ENCODE results near the gene ZNF425. TPM values are rescaled to one million over a fixed set of nuclear protein-coding genes. Genes with fewer than 3 reads are reported as not detected.
"Not testable (repeated sequence)": the region's sequence is repeated elsewhere in the genome, so short reads cannot be mapped to it uniquely, and the experiment has no call there.

The ZNF425 gene
- total RNA-seq, 1 experiment from 2014 or later: 3.0 TPM

DNA sequence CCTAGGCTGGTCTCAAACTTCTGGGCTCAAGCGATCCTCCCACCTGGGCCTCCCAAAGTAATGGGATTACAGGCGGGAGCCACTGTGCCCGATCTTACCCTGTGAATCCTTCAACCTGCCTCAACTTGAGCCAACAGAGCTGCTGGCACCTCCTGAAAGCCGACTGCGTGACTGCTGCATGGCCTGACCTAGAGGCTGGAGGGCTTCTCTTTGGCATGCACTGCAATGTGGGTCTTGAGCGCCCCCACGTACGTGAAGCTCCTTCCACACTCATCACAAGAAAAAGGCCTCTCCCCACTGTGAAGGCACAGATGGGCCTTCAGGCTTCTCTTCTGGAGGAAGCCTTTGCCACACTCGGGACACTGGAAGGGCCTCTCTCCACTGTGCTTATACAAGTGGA is 22.7 kb downstream of the ZNF425 start:
- Histone ChIP-seq H3K36me3 (replicated peaks; ENCODE audit: control insufficient read depth, insufficient read depth, low read length) (no peaks in the 10 kb centered on the region), H3K27me3 (ENCODE audit: control insufficient read depth, insufficient read depth, low read length) (no peaks in the 10 kb centered on the region), H3K4me3 (ENCODE audit: insufficient read depth, low read depth, low read length) (no peak overlapping the region)
- peak; percentile 43 for DNase-seq

DNA sequence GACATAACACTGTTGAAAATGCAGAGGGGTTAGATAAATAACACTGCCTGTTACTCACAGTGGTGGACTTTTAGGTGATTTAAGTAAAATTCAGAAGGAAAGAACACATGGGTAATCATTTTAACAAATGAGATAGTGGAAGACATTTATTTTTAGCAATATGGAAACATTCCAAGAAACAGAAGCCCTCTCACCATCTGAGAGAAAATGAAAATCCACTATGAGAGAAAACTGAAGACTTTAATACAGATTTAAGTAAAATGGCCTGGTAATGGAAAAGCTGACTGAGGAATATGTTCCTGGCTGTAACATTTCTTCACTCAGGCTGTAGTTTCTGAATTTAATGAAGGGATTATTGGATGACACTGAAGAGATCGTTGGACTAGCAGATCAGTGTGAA is 23.5 kb downstream of the ZNF425 start:
- H3K27me3 ChIP-seq (ENCODE audit: control insufficient read depth, insufficient read depth, low read length): no peaks in the 10 kb centered on the region
- H3K4me3 ChIP-seq (ENCODE audit: insufficient read depth, low read depth, low read length): no peak overlapping the region
- DNase-seq: no peak
- no peaks in the 10 kb centered on the region for H3K36me3 ChIP-seq (replicated peaks; ENCODE audit: control insufficient read depth, insufficient read depth, low read length)

- H3K36me3 ChIP-seq (replicated peaks; ENCODE audit: control insufficient read depth, insufficient read depth, low read length): no peaks in the 10 kb centered on the region
- no peak for DNase-seq
- no peaks in the 10 kb centered on the region for H3K27me3 ChIP-seq (ENCODE audit: control insufficient read depth, insufficient read depth, low read length)
- H3K4me3 ChIP-seq (ENCODE audit: insufficient read depth, low read depth, low read length): no peak overlapping the region
Measured at GRCh38 chr7:149100821-149101220, 25.3 kb downstream of the ZNF425 start.

- DNase-seq: no peak
- no peak overlapping the region for H3K4me3 ChIP-seq (ENCODE audit: insufficient read depth, low read depth, low read length)
- no peaks in the 10 kb centered on the region for H3K27me3 ChIP-seq (ENCODE audit: control insufficient read depth, insufficient read depth, low read length)
- no peaks in the 10 kb centered on the region for H3K36me3 ChIP-seq (replicated peaks; ENCODE audit: control insufficient read depth, insufficient read depth, low read length)
Measured at GRCh38 chr7:149099058-149099457, 27.1 kb downstream of the ZNF425 start.

DNA sequence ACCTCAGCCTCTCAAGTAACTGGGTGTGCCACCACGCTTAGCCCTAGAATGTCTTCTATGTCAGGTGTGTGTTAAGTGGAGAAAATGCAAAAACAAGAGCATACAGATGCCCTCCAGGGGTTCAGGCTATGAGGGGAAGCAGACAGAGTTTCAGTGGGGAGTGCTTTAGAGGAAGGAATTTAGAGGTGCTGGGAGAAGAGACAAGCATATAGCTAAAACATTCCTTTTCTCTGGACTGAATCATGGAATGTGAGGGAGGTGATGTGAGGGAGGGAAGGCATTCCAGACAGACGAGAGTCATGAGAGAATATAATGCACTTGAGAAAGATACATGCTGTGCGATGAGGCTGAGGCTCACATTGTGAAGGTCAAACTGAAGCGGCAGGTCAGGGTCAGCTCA is 29.0 kb downstream of the ZNF425 start:
- no peaks in the 10 kb centered on the region for H3K27me3 ChIP-seq (ENCODE audit: control insufficient read depth, insufficient read depth, low read length)
- peak; percentile 49 for DNase-seq
- H3K36me3 ChIP-seq (replicated peaks; ENCODE audit: control insufficient read depth, insufficient read depth, low read length): no peaks in the 10 kb centered on the region
- H3K4me3 ChIP-seq (ENCODE audit: insufficient read depth, low read depth, low read length): no peak overlapping the region

DNA sequence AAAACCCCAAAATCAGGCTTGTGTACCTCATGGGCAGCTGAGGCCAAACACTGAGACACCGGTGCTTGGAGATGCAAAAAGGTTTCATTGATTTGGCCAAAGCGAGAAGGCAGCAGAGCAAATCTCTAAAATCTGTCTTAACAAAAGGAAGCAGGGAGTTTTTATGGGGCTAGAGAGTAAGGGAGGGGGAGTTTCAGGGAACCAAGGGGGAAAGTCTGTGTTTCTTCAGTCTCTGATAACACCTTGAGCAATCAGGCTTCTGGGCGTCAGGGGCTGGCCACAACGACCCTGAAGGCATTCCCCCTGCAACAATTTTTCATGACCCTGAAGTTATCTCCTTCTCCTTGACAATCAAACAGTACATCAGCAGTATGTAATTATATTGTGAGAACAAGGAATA is 32.9 kb downstream of the ZNF425 start:
- Histone ChIP-seq H3K36me3 (replicated peaks; ENCODE audit: control insufficient read depth, insufficient read depth, low read length) (no peaks in the 10 kb centered on the region), H3K27me3 (ENCODE audit: control insufficient read depth, insufficient read depth, low read length) (no peaks in the 10 kb centered on the region), H3K4me3 (ENCODE audit: insufficient read depth, low read depth, low read length) (no peak overlapping the region)
- peak; percentile 26 for DNase-seq

DNA sequence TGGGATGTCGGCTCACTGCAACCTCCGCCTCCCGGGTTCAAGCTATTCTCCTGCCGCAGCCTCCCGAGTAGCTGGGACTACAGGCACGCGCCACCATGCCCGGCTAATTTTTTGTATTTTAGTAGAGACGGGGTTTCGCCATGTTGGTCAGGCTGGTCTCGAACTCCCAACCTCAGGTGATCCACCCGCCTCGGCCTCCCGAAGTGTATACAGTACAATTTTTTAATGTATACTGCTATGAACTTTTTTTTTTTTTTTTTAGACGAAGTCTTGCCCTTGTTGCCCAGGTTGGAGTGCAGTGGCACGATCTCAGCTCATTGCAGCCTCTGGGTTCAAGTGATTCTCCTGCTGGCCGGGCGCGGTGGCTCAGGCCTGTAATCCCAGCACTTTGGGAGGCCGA is 33.9 kb downstream of the ZNF425 start:
- H3K36me3 ChIP-seq (replicated peaks; ENCODE audit: control insufficient read depth, insufficient read depth, low read length); H3K27me3 ChIP-seq (ENCODE audit: control insufficient read depth, insufficient read depth, low read length); H3K4me3 ChIP-seq (ENCODE audit: insufficient read depth, low read depth, low read length); DNase-seq: not testable (repeated sequence)

DNA sequence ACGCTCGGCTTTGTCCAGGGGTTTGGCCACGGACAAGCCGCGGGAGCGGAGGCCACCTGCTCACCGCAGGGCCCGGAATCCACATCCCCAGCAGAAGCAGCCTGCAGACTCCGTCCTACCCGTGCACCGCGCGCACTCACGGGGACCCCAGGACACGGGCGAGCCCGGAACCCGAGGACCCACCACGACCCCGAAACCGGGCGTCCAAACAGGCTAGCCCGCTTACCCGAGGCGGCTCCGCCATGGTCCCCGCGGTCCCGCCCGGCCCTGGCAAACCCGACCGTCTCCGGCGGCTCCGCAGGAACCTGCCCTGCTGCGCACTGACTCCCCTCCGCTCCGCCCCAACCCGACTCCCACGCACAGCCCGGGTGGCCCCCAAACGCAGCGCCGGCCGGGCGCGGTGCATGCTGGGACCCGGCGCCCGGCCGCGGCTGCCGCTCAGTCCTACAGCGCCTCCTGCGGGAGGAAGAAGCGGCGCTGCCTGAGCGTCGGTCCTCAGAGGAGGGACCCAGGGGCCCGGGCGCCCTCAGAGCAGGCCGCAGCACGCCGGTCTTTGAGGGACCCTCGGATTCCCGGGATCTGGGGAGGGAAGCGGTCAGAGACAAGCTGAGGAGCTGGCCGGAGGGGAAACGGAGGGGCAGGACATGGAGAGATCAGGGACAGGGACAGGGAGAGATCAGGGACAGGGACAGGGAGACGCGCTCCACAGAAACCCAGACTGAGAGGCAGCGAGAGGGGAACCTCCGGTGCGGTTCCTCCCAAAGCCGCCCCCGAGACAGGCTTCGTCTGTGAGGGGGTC is 35.5 kb downstream of the ZNF425 start, which contains the start of gene ZNF786:
ZNF786 (minus strand) TSS at position 322 of the 799 bp plus-strand sequence; CDS start at position 244, 78 bp downstream.
- peak within 1 kb of the TSS; percentile 98 for H3K4me3 ChIP-seq (ENCODE audit: insufficient read depth, low read depth, low read length)
- no peaks in the 10 kb centered on the region for H3K27me3 ChIP-seq (ENCODE audit: control insufficient read depth, insufficient read depth, low read length)
- DNase-seq: peak; percentile 96
- no peaks in the 10 kb centered on the region; the same call in none of the 2 replicates for H3K36me3 ChIP-seq (replicated peaks; ENCODE audit: control insufficient read depth, insufficient read depth, low read length)

DNA sequence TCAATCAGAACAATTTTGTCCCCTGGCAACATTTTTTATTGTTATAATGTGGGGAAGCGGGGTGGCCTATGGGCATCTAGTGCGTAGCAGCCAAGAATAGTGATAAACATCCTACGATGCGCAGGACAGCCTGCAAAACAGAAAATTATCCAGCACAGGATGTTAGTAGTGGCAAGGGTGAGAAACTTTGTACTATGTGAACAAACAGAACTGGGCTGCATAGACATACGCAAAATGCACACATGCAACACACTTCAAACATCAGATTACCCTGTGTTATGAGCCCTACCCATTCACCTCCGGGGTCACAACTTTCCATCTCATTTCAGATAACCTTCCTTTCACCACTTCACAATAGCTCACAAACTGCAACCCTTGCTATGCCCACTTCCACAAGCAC is 38.7 kb downstream of the ZNF425 start:
- Histone ChIP-seq H3K4me3 (ENCODE audit: insufficient read depth, low read depth, low read length) (no peak overlapping the region), H3K27me3 (ENCODE audit: control insufficient read depth, insufficient read depth, low read length) (no peaks in the 10 kb centered on the region), H3K36me3 (replicated peaks; ENCODE audit: control insufficient read depth, insufficient read depth, low read length) (no peaks in the 10 kb centered on the region; the same call in none of the 2 replicates)
- no peak for DNase-seq

DNA sequence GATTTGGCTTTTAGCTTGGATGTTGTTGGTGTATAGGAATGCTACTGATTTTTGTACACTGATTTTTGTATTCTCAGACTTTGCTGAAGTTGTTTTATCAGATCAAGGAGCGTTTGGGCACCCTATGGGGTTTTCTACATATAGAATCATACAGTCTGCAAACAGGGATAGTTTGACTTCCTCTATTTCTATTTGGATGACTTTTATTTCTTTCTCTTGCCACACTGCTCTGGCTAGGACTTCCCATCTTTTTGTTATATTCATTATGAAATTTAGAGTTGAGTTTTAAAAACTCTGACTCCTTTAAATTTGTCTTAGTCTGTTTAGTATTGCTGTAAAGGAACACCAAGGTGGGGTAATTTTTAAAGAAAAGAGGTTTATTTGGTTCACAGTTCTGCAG is 40.3 kb downstream of the ZNF425 start:
- no peaks in the 10 kb centered on the region for H3K27me3 ChIP-seq (ENCODE audit: control insufficient read depth, insufficient read depth, low read length)
- H3K36me3 ChIP-seq (replicated peaks; ENCODE audit: control insufficient read depth, insufficient read depth, low read length): no peaks in the 10 kb centered on the region; the same call in none of the 2 replicates
- H3K4me3 ChIP-seq (ENCODE audit: insufficient read depth, low read depth, low read length): no peak overlapping the region
- no peak for DNase-seq

GRCh38 chr7:149084407-149084806 is 41.7 kb downstream of the ZNF425 start:
- no peak for DNase-seq
- Histone ChIP-seq H3K4me3 (ENCODE audit: insufficient read depth, low read depth, low read length) (no peak overlapping the region), H3K27me3 (ENCODE audit: control insufficient read depth, insufficient read depth, low read length) (no peaks in the 10 kb centered on the region), H3K36me3 (replicated peaks; ENCODE audit: control insufficient read depth, insufficient read depth, low read length) (no peaks in the 10 kb centered on the region; the same call in none of the 2 replicates)

- H3K27me3 ChIP-seq (ENCODE audit: control insufficient read depth, insufficient read depth, low read length): no peaks in the 10 kb centered on the region
- no peak for DNase-seq
- no peaks in the 10 kb centered on the region; the same call in 1 of the 2 replicates for H3K36me3 ChIP-seq (replicated peaks; ENCODE audit: control insufficient read depth, insufficient read depth, low read length)
- H3K4me3 ChIP-seq (ENCODE audit: insufficient read depth, low read depth, low read length): no peak overlapping the region
Measured at GRCh38 chr7:149081914-149082313, 44.2 kb downstream of the ZNF425 start.

DNA sequence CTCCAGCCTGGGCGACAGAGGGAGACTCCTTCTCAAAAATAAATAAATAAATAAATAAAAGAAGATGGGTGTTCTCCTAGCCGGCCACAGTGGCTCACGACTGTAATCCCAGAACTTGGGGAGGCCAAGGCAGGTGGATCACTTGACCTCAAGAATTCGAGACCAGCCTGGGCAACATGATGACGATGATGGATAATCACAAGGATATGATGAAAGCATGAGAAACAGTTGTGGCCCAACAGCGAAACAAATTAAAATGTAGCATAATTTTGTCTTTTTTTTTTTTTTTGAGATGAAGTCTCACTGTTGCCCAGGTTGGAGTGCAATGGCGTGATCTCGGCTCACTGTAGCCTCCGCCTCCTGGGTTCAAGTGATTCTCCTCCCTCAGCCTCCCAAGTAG is 48.5 kb downstream of the ZNF425 start:
- peaks cover 9% of the 10 kb centered on the region for H3K36me3 ChIP-seq (replicated peaks; ENCODE audit: control insufficient read depth, insufficient read depth, low read length)
- no peaks in the 10 kb centered on the region for H3K27me3 ChIP-seq (ENCODE audit: control insufficient read depth, insufficient read depth, low read length)
- no peak overlapping the region for H3K4me3 ChIP-seq (ENCODE audit: insufficient read depth, low read depth, low read length)
- DNase-seq: no peak

DNA sequence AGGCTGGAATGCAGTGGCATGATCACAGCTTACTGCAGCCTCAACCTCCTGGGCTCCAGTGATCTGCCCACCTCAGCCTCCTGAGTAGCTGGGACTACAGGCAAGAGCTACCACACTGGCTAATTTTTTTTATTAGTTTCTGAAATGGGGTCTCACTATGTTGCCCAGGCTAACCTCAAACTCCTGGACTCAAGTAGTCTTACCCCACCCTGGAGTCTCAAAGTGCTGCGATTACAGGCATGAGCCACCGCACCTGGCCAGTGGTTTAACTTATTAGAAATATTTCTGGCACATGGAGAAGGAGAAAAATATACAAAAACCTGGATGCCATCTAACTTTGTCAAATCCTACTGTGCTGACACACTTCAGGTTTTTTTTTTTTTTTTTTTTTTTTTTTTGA is 50.8 kb downstream of the ZNF425 start:
- H3K27me3 ChIP-seq (ENCODE audit: control insufficient read depth, insufficient read depth, low read length): no peaks in the 10 kb centered on the region
- no peak overlapping the region for H3K4me3 ChIP-seq (ENCODE audit: insufficient read depth, low read depth, low read length)
- no peak for DNase-seq
- peaks cover 25% of the 10 kb centered on the region for H3K36me3 ChIP-seq (replicated peaks; ENCODE audit: control insufficient read depth, insufficient read depth, low read length)

GRCh38 chr7:149074116-149074885 is 51.8 kb downstream of the ZNF425 start:
- H3K36me3 ChIP-seq (replicated peaks; ENCODE audit: control insufficient read depth, insufficient read depth, low read length): peaks cover 31% of the 10 kb centered on the region
- DNase-seq: no peak
- H3K27me3 ChIP-seq (ENCODE audit: control insufficient read depth, insufficient read depth, low read length): no peaks in the 10 kb centered on the region
- no peak overlapping the region for H3K4me3 ChIP-seq (ENCODE audit: insufficient read depth, low read depth, low read length)

Data from H7 (cell line).